ENCODE results near the gene SETMAR.

SETMAR gene

DNA sequence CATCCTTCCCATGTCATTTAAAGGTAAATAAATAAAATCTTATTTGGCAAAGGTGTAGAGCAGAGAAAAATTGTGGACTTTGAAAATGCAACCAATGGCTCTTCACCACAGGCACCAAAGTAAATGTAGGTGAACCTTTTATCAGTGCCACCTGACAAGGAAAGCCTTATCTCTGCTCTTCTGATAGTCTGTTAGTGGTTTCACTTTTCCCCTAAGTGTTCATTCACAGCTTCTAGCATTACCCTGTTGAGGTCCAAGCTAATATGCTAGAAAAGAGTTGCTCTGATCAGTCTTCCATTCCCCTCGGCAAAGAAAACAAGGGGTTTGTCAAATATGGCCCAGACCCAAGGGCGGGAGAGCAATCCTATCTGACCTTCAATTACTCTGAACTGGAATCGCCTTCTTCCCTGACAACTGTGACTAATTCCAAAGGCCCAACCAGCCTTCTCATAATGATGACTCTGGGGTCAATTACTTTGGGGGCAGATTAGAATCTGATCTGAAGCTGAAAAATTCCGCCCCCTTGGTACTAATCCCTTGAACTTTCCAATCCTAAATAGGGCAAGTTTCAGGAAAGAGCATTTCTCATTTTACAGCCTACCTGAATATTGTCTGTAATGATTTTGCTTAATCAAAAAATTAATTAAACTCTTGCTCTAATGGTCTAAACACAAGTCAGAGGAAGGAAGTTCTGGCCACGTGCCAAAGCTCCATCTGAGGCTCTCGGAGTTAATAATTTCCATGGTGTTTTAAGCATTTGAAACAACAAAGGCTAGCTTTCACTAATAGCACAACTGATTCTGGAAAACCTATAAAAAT lies 52.4 kb downstream of the SETMAR start:
- DNase-seq = peak; percentile 29

DNA sequence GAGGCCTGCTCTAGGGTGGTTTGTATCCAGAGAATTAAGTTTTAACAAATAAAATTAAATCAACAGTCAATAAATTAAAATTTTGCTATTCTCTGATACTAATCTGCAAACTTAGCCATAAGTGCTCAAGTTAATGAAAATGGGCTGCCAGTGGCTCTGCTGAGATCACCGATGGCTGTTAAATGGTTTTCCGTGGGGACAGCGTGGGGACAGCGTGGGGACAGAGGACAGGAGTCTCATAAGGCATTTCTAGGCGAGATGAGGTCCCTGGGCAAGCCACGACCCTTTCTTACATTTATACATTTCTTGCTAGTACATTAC lies 53.0 kb downstream of the SETMAR start:
- DNase-seq = no peak

- DNase-seq = no peak
Measured at GRCh38 chr3:4356546-4357410, 53.6 kb downstream of the SETMAR start.

GRCh38 chr3:4358273-4358672 lies 55.1 kb downstream of the SETMAR start:
- DNase-seq = no peak

DNA sequence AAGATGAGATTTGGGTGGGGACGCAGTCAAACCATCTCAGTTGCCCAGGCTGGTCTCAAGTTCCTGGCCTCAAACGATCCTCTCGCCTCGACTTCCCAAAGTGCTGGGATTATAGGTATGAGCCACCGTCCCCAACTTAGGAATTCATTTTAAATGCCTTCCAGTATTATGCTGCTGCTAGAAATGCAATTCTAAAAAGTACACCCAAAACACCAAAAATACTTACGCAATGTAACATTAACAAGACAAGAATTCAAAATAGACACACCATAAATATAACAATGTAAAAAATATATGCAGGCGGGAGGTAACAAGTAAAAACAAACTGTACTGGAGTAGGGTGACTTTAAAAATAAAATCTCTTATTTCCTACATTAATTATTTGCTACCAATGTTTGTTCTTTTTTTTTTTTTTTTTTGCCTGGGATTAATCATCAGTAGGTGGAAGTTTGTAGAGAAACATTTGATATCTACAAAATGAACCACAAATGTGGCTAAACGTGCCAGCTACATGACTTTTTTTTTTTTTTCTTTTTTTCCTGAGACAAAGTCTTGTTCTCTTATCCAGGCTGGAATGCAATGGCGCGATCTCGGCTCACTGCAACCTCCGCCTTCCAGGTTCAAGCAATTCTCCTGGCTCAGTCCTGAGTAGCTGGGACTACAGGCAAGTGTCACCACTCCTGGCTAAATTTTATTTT lies 56.8 kb downstream of the SETMAR start:
- no peak for DNase-seq

- DNase-seq = no peak
Measured at GRCh38 chr3:4360817-4361216, 57.6 kb downstream of the SETMAR start.

DNA sequence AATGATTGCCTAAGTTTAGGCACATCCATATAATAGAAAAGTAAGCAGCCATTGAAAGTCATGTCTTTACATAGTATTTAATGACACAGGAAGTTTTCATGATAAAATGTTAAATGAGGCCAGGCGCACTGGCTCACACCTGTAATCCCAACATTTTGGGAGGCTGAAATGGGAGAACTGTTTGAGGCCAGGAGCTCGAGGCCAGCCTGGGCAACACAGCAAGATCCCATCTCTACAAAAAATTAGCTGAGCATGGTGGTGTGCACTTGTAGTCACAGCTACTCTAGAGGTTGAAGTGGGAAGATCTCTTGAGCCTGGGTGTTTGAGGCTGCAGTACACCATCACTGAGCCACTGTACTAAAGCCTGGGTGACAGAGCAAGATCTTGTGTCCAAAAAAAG lies 59.4 kb downstream of the SETMAR start:
- no peak for DNase-seq
